Tibial nerve (tissue), 4 donors: ENCODE data around the gene ERF.
"Not testable (repeated sequence)": the region's sequence is repeated elsewhere in the genome, so short reads cannot be mapped to it uniquely, and the experiment has no call there.

Experiments used
- CTCF ChIP-seq, 5 experiments: fragments of 200-600 bp in 3 of 5; fragments of 450-650 bp in 2 of 5; sonication (generic) in 3 of 5; IDR thresholded peaks; one replicate each; pipeline ENCODE4 v1.5.1; 2016 to 2019; ENCODE audit warnings: antibody characterized with exemption in 5 of 5, mild to moderate bottlenecking in 3 of 5, moderate library complexity in 2 of 5
- EP300 ChIP-seq, 2 donors: sonication (generic); formaldehyde crosslinking; IDR thresholded peaks; one replicate each; pipeline ENCODE4 v1.6.1; 2017; ENCODE audit warnings: antibody characterized with exemption in 2 of 2, mild to moderate bottlenecking in 1 of 2
- POLR2A ChIP-seq, 2 donors: fragments of 450-650 bp; IDR thresholded peaks; one replicate each; pipeline ENCODE4 v1.6.1; 2017; ENCODE audit warnings: antibody characterized with exemption in 2 of 2, mild to moderate bottlenecking in 2 of 2, moderate library complexity in 2 of 2

GRCh38 chr19:42266928-42267603 lies 12.1 kb upstream of the ERF start:
- not testable (repeated sequence) for TF ChIP-seq POLR2A, CTCF, EP300 (IDR thresholded peaks at IDR 0.05)
